ENCODE measurements around the gene AGR2.

AGR2 gene

GRCh38 chr7:16817536-16817935 is 12.7 kb upstream of the AGR2 start:
- no peak for FAIRE-seq

GRCh38 chr7:16816824-16817223 is 12.0 kb upstream of the AGR2 start:
- no peak for DNase-seq (ENCODE audit: insufficient read length, low spot score)
- no peak for FAIRE-seq
- TF ChIP-seq POLR2AphosphoS5 (IDR thresholded peaks at IDR 0.05; ENCODE audit: low read depth, low read length) (no peak), TAF1 (IDR thresholded peaks at IDR 0.05; ENCODE audit: low read depth, low read length) (no peak), POLR2A (IDR thresholded peaks at IDR 0.05; ENCODE audit: low read depth, low read length) (no peak), PAX5 (IDR thresholded peaks at IDR 0.05; ENCODE audit: insufficient read depth, low read length, severe bottlenecking) (no peak), SPI1 (IDR thresholded peaks at IDR 0.05; ENCODE audit: low read depth, low read length) (no peak), POU2F2 (IDR thresholded peaks at IDR 0.05; ENCODE audit: low read depth, low read length) (no peak)

More at GRCh38 chr7:16817536-16817935, 12.7 kb upstream of the AGR2 start:
- no peak for TF ChIP-seq TAF1 (IDR thresholded peaks at IDR 0.05; ENCODE audit: low read depth, low read length)
- TF ChIP-seq POLR2A (IDR thresholded peaks at IDR 0.05; ENCODE audit: low read depth, low read length), result no peak
- no peak for TF ChIP-seq SPI1 (IDR thresholded peaks at IDR 0.05; ENCODE audit: low read depth, low read length)
- TF ChIP-seq POLR2AphosphoS5 (IDR thresholded peaks at IDR 0.05; ENCODE audit: low read depth, low read length), result no peak
- no peak for TF ChIP-seq PAX5 (IDR thresholded peaks at IDR 0.05; ENCODE audit: insufficient read depth, low read length, severe bottlenecking)
- no peak for TF ChIP-seq POU2F2 (IDR thresholded peaks at IDR 0.05; ENCODE audit: low read depth, low read length)
- no peak for DNase-seq (ENCODE audit: insufficient read length, low spot score)

DNA sequence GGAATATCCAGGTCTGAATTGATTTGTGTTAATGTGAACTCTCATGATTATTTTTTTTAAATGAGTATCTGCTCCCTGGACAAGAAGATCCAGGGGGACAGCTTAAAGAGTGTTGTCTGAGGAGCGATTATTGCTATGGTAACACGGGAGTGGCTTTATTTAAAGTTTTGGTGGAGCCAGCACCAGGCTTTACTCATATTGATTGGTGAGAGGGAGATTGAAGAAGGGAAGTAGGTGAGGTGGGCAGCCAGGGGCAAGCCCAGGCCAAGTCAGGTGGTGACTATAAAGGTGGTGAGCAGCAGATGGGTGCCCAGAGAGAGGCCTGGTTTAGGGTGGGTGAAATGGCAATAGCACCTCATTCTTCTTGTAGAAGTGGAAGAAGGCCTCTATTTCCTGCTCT is 10.2 kb upstream of the AGR2 start:
- TF ChIP-seq POU2F2 (IDR thresholded peaks at IDR 0.05; ENCODE audit: low read depth, low read length), result no peak
- no peak for TF ChIP-seq PAX5 (IDR thresholded peaks at IDR 0.05; ENCODE audit: insufficient read depth, low read length, severe bottlenecking)
- TF ChIP-seq TAF1 (IDR thresholded peaks at IDR 0.05; ENCODE audit: low read depth, low read length), result no peak
- no peak for TF ChIP-seq POLR2AphosphoS5 (IDR thresholded peaks at IDR 0.05; ENCODE audit: low read depth, low read length)
- no peak for DNase-seq (ENCODE audit: insufficient read length, low spot score)
- no peak for FAIRE-seq

- no peak for DNase-seq (ENCODE audit: insufficient read length, low spot score)
- no peak for TF ChIP-seq SPI1 (IDR thresholded peaks at IDR 0.05; ENCODE audit: low read depth, low read length)
- TF ChIP-seq POLR2A (IDR thresholded peaks at IDR 0.05; ENCODE audit: low read depth, low read length), result no peak
- TF ChIP-seq POU2F2 (IDR thresholded peaks at IDR 0.05; ENCODE audit: low read depth, low read length), result no peak
- no peak for FAIRE-seq
Measured at GRCh38 chr7:16813232-16813616, 8.4 kb upstream of the AGR2 start.

DNA sequence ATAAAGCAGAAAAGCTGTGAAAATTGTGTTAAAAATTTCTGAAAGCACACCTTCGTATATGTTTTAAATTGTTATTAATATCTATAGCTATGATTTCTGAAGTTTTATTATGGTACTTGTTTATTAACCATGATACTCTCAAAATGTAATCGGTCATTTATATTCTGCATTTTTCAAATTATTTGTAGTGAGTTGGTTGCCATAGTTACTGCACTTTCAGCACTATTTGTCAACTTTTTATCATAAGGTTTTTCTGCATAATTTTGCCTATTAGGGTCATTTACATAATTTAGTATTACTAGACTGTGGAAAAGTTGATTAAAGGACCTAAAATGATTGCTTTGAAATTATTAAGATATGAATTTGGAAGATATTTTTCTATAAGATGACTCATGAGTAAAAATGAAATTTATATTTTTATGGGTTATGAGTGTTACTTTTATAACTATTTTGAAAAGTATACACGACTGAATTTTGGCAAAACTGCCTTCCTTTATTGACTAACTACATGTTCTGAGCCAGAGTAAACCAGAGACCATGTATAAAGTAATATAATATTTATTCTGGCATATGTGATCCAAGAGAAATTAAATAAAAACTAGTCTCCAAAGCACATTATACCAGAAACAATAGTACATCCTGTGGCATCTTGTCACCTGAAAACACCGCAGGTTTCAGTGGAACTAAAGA is 7.9 kb upstream of the AGR2 start:
- no peak for DNase-seq (ENCODE audit: insufficient read length, low spot score)
- no peak for FAIRE-seq
- TF ChIP-seq POU2F2 (IDR thresholded peaks at IDR 0.05; ENCODE audit: low read depth, low read length) (no peak), PAX5 (IDR thresholded peaks at IDR 0.05; ENCODE audit: insufficient read depth, low read length, severe bottlenecking) (no peak), POLR2A (IDR thresholded peaks at IDR 0.05; ENCODE audit: low read depth, low read length) (no peak), SPI1 (IDR thresholded peaks at IDR 0.05; ENCODE audit: low read depth, low read length) (no peak), POLR2AphosphoS5 (IDR thresholded peaks at IDR 0.05; ENCODE audit: low read depth, low read length) (no peak), TAF1 (IDR thresholded peaks at IDR 0.05; ENCODE audit: low read depth, low read length) (no peak)

DNA sequence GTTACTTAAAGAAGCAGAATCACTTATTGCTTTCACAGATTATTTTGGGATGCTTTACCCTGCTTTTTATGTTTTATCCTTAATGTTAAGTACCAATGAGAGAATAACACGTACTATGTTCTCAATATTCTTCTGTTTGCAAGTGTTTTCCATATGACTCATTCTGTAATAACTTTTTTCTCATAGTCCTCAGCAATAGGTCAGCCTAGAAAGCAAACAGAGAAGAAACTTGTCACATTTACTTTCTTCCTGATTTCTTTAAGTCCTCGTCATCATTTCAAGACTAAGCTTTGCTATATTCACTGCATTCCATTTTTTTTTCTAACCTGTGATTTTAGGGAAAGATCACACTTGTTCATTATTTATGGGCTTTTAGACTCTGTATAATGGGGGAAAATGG is 6.8 kb upstream of the AGR2 start:
- TF ChIP-seq PAX5 (IDR thresholded peaks at IDR 0.05; ENCODE audit: insufficient read depth, low read length, severe bottlenecking) (no peak), POLR2A (IDR thresholded peaks at IDR 0.05; ENCODE audit: low read depth, low read length) (no peak), SPI1 (IDR thresholded peaks at IDR 0.05; ENCODE audit: low read depth, low read length) (no peak), POLR2AphosphoS5 (IDR thresholded peaks at IDR 0.05; ENCODE audit: low read depth, low read length) (no peak), TAF1 (IDR thresholded peaks at IDR 0.05; ENCODE audit: low read depth, low read length) (no peak), POU2F2 (IDR thresholded peaks at IDR 0.05; ENCODE audit: low read depth, low read length) (no peak)
- DNase-seq (ENCODE audit: insufficient read length, low spot score) (no peak), FAIRE-seq (no peak)

DNA sequence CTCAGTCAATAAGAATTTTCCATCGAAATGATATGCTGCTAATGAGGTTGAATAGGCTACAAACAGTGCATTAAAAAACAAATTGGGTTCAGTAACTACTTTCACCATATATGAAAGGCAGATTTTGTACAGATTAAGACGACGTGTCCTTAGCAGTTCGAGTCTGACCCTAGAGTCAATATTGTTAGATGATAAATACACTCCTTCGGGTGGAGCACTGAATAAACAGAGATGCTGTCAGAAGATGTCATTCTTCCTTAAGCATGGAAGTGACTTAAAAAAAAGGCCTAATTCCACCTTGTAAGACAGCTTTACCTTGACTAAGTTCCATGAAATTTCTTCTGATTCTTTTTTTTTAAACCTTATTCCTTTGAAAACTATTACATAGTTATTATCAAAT is 5.8 kb upstream of the AGR2 start:
- DNase-seq (ENCODE audit: insufficient read length, low spot score) (no peak), FAIRE-seq (no peak)
- TF ChIP-seq SPI1 (IDR thresholded peaks at IDR 0.05; ENCODE audit: low read depth, low read length) (no peak), TAF1 (IDR thresholded peaks at IDR 0.05; ENCODE audit: low read depth, low read length) (no peak), POU2F2 (IDR thresholded peaks at IDR 0.05; ENCODE audit: low read depth, low read length) (no peak), PAX5 (IDR thresholded peaks at IDR 0.05; ENCODE audit: insufficient read depth, low read length, severe bottlenecking) (no peak), POLR2A (IDR thresholded peaks at IDR 0.05; ENCODE audit: low read depth, low read length) (no peak), POLR2AphosphoS5 (IDR thresholded peaks at IDR 0.05; ENCODE audit: low read depth, low read length) (no peak)

DNA sequence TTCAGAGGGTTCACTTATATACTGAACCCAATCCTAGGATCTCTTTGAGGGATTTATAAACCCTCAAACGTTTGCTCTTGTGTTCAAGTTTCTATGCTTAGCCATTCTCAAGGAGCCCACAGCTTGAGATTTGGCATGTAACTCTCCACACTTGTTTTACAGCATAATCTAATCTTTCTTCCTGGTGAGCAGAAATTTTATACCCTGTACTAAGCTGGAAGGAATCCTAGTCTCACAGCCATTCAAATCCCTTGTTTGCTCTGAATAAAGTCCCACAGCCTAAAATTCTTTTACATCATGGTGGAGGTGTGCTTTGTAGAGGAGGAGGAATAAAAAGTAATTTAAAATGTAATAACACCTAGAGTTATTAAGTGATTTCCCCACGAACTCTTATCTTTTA is 5.3 kb upstream of the AGR2 start:
- no peak for DNase-seq (ENCODE audit: insufficient read length, low spot score)
- FAIRE-seq, result no peak
- TF ChIP-seq PAX5 (IDR thresholded peaks at IDR 0.05; ENCODE audit: insufficient read depth, low read length, severe bottlenecking) (no peak), POLR2A (IDR thresholded peaks at IDR 0.05; ENCODE audit: low read depth, low read length) (no peak), POU2F2 (IDR thresholded peaks at IDR 0.05; ENCODE audit: low read depth, low read length) (no peak), POLR2AphosphoS5 (IDR thresholded peaks at IDR 0.05; ENCODE audit: low read depth, low read length) (no peak), TAF1 (IDR thresholded peaks at IDR 0.05; ENCODE audit: low read depth, low read length) (no peak), SPI1 (IDR thresholded peaks at IDR 0.05; ENCODE audit: low read depth, low read length) (no peak)

GRCh38 chr7:16805441-16805840 is 642 bp upstream of the AGR2 start:
- TF ChIP-seq POLR2AphosphoS5 (IDR thresholded peaks at IDR 0.05; ENCODE audit: low read depth, low read length) (no peak), PAX5 (IDR thresholded peaks at IDR 0.05; ENCODE audit: insufficient read depth, low read length, severe bottlenecking) (no peak), POLR2A (IDR thresholded peaks at IDR 0.05; ENCODE audit: low read depth, low read length) (no peak), SPI1 (IDR thresholded peaks at IDR 0.05; ENCODE audit: low read depth, low read length) (no peak), POU2F2 (IDR thresholded peaks at IDR 0.05; ENCODE audit: low read depth, low read length) (no peak), TAF1 (IDR thresholded peaks at IDR 0.05; ENCODE audit: low read depth, low read length) (no peak)
- FAIRE-seq (no peak), DNase-seq (ENCODE audit: insufficient read length, low spot score) (no peak)

All from GM12891 (cell line).